Body of pancreas (tissue), 4 donors: ENCODE results near the gene GLI2.

ENCODE experiments used
- CTCF ChIP-seq, 7 experiments: fragments of 450-650 bp in 4 of 7; fragments of 200-600 bp in 3 of 7; sonication (generic) in 3 of 7; IDR thresholded peaks; one replicate each; pipeline ENCODE4 v1.5.1; 2016 to 2019; ENCODE audit warnings: antibody characterized with exemption in 7 of 7
- POLR2A ChIP-seq, 3 donors: fragments of 450-650 bp; IDR thresholded peaks; one replicate each; pipeline ENCODE4 v1.6.1; 2016; ENCODE audit warnings: antibody characterized with exemption in 3 of 3, mild to moderate bottlenecking in 2 of 3

- TF ChIP-seq POLR2A (IDR thresholded peaks at IDR 0.05) (no peak), CTCF (IDR thresholded peaks at IDR 0.05) (no peak)
Observed at GRCh38 chr2:120692691-120693090, 43.0 kb upstream of the GLI2 start.
